Central memory CD4-positive, alpha-beta T cell (primary cell): ENCODE results near the gene POLR3B.
"Not testable (repeated sequence)": the region's sequence is repeated elsewhere in the genome, so short reads cannot be mapped to it uniquely, and the experiment has no call there.

Source experiments
- DNase-seq: peaks from one replicate; pipeline ENCODE4 v3.0.0; 2022

POLR3B gene

DNA sequence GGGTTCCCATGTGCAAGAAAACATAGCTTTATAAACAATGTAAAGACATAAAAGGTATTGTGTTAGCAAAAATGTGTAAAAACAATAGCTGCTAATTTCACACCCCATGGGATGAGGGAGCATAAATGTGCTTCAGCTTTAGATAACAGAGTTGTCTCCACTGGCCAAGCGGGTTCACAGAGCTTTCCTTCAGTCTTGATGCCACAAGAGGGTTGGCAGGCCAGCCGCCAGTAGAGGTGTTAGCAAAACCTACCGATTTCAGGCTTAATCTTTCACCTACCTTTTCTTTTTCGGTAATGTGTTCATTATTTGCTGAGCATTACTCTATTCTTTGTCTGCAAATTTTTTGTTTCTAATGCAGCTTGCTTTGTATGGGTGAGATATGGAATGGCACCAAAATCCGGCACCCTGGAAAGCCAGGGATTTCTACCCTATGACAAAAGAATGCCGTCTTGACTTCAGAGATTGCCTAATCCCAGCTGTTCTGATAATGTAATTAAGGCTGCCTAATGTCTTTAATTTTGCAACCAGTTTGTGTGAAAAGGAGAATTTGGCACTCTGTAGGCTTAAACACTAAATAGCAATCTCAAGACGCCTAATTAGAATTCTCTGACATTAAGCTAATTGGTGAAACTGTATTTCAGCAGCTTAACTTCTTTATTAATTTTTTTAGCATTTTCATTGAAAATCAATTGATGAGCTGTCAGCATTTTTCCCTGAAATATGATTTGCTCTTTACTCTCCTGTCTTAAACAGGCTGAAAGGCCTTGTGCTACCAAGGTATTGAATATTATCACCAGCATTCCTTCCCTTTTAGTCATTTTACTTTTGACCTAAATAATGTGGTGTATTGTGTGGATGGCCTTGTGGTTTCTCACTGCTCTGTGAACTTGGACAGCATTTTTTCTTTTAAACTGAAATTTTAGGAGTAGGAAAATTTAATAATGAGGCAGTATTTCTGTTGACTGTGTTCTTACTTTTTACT, 60.7 kb downstream of the POLR3B start:
- DNase-seq = no peak

DNA sequence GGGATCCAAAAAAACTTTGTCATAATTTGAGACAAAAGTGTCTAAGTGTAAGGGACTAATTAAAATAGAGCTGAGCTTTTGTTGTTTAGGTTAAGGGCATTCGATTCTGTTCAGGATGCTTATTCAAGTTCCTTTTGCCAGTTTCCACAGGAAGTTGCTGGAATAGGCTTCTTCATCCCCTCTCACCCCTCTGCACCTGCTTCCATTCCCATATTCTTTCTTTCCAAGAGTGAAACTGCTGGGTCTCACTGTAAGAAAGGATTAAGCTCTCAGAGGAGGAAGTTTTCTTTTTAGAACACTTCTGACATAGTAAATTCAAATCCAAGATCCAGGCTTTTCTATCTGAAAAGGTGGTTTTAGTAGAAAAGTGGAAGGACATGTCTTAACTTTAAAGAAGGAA, 61.4 kb downstream of the POLR3B start:
- no peak for DNase-seq

GRCh38 chr12:106423291-106423690, 65.7 kb downstream of the POLR3B start:
- no peak for DNase-seq

DNA sequence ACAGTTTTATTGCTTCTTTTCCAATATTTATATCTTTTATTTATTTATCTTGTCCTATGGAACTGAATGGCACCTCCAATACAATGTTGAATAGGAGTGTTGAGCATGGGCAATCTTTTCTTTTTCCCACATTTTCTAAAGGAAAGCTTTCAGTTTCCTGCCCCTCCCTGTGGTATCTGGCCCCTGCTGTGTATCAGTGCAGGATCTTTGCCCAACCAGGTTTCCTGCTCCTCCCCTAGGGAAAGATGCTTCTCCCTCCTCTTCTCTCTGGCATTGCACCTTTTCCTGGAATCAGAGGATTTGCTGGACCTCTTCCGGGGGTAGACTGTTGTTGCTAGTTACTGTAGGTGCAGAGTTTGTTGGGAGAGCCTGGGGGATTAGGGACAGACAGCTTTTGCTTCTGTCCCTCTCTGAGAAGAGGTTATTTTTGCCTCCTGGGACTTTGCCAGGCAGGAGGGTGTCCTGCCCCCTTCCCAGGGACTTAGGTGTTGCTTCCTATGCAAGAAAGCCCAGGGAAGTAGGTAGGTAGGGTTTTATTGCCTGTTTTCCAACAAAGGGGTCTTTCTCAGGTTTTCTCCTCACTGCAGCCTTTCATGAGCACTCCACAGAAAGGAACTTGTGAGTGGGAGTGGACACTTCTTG, 67.6 kb downstream of the POLR3B start:
- DNase-seq = no peak

DNA sequence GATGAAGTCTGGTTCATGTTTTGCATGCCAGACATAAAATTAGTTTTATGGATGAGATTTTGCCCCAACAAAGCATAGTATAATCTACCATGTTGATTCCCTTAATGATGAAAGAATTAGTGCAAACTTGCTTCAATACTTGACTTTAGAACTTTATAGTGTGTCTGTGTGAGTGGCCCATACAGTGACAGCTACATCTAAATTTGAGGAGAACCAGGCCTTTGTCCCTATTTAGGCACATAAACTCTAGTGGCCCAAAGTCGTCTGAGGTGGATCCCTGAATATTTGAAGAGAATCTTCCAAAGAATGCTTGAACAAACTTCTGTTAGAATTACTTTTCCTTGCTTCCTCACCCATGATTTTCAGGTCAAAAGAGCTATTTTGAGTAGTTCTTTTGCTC, 70.4 kb downstream of the POLR3B start:
- no peak for DNase-seq

GRCh38 chr12:106428384-106428783, 70.8 kb downstream of the POLR3B start:
- no peak for DNase-seq

- no peak for DNase-seq
Measured at GRCh38 chr12:106429043-106429552, 71.5 kb downstream of the POLR3B start.

DNA sequence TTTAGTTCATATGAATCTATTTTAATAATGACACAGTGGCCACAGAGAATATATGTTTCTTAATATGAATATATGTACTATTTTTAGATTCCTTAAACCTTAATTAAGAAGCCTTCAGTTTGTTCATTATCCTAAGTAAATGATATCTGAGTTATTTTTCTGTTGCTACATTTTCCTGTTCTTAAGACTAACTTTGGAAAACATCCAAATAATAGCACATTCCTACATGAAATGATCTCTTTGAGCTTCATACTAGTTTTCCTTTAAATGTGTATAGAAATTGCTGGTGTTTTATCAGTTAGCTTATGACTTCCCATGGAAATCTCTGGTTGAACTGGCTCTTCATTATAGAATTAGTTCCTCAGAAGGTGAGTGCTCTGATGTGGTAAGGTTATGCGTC, 72.1 kb downstream of the POLR3B start:
- no peak for DNase-seq

DNA sequence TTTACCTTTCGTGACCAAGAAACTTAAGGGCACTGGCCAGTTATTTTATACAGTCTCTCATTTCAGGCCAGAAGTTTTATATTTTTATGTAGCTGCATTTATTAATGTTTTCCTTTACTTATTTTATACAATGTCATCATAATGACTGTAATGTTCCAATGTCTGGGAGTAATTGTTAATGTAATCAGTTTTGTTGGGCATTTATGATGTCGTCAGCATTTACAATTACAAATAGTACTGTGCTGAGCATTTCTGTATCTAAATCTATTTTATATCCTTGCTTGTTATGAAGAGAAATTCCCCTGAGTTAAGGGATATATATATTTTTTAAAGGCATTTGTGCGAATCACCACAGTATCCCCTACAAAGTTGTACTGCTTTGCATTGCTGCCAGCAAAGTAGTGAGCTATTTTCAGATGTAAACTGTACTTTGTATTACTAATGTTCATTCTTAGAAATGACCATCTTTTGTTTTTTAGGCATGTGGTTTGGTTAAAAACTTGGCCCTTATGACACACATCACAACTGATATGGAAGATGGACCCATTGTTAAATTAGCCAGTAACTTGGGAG, 74.4 kb downstream of the POLR3B start:
- DNase-seq = no peak

GRCh38 chr12:106433055-106433454, 75.5 kb downstream of the POLR3B start:
- DNase-seq = no peak

- no peak for DNase-seq
Measured at GRCh38 chr12:106434526-106434925, 77.0 kb downstream of the POLR3B start.

DNA sequence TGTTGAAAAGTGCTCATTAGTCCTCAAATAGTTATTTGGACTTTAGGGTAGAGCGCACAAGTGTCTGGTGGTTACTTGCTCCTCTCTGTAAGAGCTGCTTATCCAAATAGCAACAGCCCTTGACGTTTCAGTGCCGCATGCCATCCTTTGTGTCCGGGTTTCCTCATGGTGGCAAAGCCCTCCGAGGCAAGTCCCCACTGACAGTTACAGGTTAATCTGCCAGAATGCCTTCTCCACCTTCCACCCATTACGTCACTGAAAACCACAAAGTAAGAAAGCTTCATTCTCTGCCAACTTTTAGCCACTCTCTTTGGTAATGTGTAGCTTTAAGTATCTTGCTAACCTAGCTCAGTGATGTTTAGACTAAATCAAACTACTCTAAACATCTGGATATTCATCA, 78.6 kb downstream of the POLR3B start:
- DNase-seq = no peak

DNA sequence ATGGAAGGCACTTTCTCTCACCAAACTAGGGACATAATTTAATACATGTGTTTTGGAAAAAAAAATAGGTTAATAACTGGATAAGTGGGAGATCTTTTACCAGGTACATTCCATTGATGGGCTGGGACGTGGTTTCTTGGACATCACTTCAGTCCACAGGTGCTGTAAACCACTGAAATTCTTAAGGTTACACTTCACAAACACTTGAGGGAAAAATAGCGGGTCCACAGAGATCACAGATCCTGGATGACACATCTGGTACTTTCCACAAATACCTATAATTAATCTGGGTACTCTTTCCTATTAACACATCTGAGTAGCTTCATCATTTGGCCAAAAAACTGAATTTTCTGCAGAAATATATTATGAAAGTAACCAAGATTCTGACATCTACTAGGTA, 85.0 kb downstream of the POLR3B start:
- DNase-seq = no peak

GRCh38 chr12:106445053-106445452, 87.5 kb downstream of the POLR3B start:
- DNase-seq = no peak

- DNase-seq = no peak
Measured at GRCh38 chr12:106445959-106446358, 88.4 kb downstream of the POLR3B start.

DNA sequence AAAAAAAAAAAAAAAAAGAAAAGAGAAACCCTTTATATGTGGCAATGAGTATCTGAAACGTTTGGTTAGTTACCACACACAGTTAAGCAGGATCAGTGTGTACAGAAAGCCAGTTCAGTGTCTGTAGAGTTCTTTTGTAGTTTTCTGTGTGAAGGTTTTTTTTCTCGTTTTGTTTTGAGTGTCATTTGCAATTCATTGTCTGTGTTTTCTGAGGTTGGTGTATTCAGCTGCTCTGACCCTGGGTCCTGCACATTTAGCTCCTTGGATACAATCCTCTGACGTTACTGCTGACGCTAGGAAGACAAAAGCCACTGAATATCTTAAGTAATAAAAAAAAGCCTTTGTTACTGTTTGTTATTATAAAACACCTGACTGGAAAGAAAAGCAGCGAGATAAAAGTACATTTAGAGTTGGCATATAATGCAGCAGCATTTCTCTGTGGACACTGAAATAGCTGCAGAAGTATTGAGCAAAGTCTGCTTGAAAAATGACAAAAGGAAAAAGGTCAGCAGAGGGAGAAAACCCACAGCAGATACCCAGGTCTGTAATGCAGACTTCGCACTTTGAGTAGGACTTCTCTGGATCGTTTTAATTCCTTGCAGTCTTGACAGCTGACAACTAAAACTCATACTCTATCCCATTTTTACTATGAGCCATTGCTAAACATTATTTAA, 89.0 kb downstream of the POLR3B start:
- no peak for DNase-seq

DNA sequence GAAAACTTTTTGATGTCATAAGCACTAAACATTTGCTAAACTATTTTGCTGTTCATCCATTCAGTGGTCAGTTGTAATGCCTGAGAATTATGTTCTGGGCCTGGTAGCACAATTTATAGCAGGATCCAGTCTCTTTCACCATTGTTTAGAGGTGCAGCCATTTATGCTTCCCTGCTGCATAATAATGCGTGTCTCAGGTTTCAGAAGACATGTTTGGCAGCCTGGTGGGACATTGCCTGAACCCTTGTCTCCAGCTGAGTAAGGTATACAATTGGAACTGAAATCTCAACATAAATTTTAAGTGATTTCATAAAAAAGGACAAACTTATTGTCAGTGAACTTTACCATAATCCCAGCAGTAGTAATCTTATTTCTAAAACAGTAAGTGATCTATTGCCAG, 94.8 kb downstream of the POLR3B start:
- DNase-seq = no peak

- DNase-seq = no peak
Measured at GRCh38 chr12:106455111-106455510, 97.6 kb downstream of the POLR3B start.

- no peak for DNase-seq
Measured at GRCh38 chr12:106459124-106459523, 101.6 kb downstream of the POLR3B start.

DNA sequence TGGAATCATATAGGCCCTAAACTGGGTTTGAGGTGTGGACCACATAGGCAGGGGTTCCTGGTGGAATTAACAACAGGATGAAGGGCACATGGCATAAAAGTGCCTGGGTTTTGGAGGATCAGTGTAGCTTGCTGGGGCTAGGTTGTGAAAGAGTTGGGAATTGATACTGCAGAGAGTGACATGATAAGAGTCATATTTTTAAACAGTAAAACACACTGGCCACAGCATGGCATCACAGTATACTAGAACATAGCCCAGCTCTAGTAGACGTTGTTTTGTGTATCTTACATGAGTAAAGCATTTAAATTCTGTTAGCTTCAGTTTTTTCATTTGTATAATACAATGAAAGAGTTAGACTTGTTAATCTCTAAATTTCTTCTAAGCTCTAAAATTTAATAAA, 102.0 kb downstream of the POLR3B start:
- DNase-seq = no peak

- no peak for DNase-seq
Measured at GRCh38 chr12:106461730-106462129, 104.2 kb downstream of the POLR3B start.

- not testable (repeated sequence) for DNase-seq
Measured at GRCh38 chr12:106465605-106466004, 108.1 kb downstream of the POLR3B start.

DNA sequence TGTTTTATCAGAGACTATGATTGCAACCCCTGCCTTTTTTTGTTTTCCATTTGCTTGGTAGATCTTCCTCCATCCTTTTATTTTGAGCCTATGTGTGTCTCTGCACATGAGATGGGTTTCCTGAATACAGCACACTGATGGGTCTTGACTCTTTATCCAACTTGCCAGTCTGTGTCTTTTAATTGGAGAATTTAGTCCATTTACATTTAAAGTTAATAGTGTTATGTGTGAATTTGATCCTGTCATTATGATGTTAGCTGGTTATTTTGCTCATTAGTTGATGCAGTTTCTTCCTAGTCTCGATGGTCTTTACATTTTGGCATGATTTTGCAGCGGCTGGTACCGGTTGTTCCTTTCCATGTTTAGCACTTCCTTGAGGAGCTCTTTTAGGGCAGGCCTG, 118.1 kb downstream of the POLR3B start:
- DNase-seq = not testable (repeated sequence)
